OCI-LY1 (cell line): ENCODE data around the gene GFRA4.

ENCODE experiments used
- EZH2 ChIP-seq: fragments of 200-600 bp; sonication (generic), shearing (Covaris generic); IDR thresholded peaks from 2 replicates; pipeline ENCODE4 v1.8.0; 2017; ENCODE audit warnings: borderline replicate concordance, mixed run types, mild to moderate bottlenecking, antibody characterized with exemption, low read length, moderate library complexity, mixed read lengths
- TF ChIP-seq, protein P1 (sequence below): fragments of 200-600 bp; sonication (generic), shearing (Covaris generic); IDR thresholded peaks from 2 replicates; pipeline ENCODE4 v1.5.1; 2017; ENCODE audit warnings: mild to moderate bottlenecking, antibody characterized with exemption, low read length, moderate library complexity, mixed read lengths

DNA sequence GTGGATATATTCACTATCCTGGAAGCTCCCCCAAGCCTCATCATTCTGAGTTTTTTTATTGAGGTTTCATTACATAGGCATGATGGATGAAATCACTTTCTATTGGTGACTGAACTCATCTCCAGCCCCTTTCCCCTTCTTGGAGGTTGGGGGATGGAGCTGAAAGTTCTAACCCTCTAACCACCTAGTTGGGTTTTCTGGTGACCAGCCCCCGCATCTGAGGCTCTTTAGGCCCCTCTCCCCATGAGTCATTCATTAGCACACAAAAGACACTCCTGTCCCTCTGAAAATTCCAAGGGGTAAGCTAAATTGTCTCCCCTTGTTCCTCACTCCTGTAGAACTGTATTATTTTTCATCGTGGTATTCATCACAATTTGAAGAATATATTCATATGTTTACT is 33.3 kb downstream of the GFRA4 start:
- no peak for TF ChIP-seq EZH2
- TF ChIP-seq, protein P1, sequence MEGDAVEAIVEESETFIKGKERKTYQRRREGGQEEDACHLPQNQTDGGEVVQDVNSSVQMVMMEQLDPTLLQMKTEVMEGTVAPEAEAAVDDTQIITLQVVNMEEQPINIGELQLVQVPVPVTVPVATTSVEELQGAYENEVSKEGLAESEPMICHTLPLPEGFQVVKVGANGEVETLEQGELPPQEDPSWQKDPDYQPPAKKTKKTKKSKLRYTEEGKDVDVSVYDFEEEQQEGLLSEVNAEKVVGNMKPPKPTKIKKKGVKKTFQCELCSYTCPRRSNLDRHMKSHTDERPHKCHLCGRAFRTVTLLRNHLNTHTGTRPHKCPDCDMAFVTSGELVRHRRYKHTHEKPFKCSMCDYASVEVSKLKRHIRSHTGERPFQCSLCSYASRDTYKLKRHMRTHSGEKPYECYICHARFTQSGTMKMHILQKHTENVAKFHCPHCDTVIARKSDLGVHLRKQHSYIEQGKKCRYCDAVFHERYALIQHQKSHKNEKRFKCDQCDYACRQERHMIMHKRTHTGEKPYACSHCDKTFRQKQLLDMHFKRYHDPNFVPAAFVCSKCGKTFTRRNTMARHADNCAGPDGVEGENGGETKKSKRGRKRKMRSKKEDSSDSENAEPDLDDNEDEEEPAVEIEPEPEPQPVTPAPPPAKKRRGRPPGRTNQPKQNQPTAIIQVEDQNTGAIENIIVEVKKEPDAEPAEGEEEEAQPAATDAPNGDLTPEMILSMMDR, result no peak
